ENCODE results near the gene ABCD1. TPM values are rescaled to one million over a fixed set of nuclear protein-coding genes. Genes with fewer than 3 reads are reported as not detected.
A peak's percentile ranks its signal among the peaks of the same experiment; 100 is the strongest.
"Not testable (repeated sequence)": the region's sequence is repeated elsewhere in the genome, so short reads cannot be mapped to it uniquely, and the experiment has no call there.

Gene ABCD1
- total and polyA plus RNA-seq, 9 of the 15 experiments (the other 6 are each of a cell fraction or from before 2014, with no cell fraction given), result 0.07 to 6.9 (median 2.2) TPM

DNA sequence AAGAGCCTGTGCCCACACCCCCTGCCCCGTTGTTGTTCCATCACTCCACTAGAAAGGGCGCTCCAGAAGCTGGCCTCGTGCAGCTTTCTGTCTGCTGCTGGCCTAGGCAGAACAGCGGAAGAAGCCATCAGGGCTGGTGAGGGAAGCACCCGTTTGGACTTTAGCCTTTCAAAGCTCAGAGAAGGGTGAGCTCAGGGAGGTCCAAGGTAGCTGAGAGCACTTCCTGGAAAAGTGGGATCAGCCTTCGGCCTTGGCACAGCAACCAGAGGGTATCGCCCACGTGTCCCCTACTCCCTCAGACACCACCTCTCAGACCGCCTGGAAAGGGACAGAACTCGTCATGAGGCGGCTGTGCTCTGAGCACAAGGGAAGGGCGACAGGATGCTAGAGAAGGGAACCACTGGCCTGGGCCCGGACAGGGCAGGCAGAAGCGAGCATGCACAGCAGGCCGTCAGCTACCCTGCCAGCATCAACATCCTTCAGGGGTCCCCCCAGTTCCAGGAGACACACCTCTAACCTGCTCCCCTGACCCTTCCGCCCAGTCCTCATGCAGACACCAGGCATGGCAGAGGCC, 25.4 kb upstream of the ABCD1 start:
- in situ Hi-C loops (cut with MboI); H3K9me3 ChIP-seq (replicated peaks; ENCODE audit: control insufficient read depth, insufficient read depth, low read depth, low read length); H3K27ac ChIP-seq (ENCODE audit: extremely low read depth, low read depth, low read length); H3K4me2 ChIP-seq (ENCODE audit: insufficient read depth, low read length); DNase-seq (ENCODE audit: extremely low read depth in 1 of 4, low spot score in 3 of 4); CTCF ChIA-PET (ENCODE audit: low intra/inter-chr PET ratio); H3K27me3 ChIP-seq (ENCODE audit: control insufficient read depth in 2 of 2, insufficient read depth in 2 of 2, low read length in 2 of 2); H3K4me3 ChIP-seq; BruUV-seq (replicated peaks); FAIRE-seq; H3K79me2 ChIP-seq (ENCODE audit: control insufficient read depth, insufficient read depth, low read length); intact Hi-C loops (cut with micrococcal nuclease); H2AFZ ChIP-seq (ENCODE audit: low read depth, low read length); H4K20me1 ChIP-seq (replicated peaks; ENCODE audit: control insufficient read depth, insufficient read depth, low read length); H3K9me1 ChIP-seq (ENCODE audit: control insufficient read depth, insufficient read depth, low read length); ATAC-seq: not testable (repeated sequence)
- H3K36me3 ChIP-seq (ENCODE audit: control insufficient read depth, insufficient read depth, low read length), result peaks cover 63% of the 10 kb centered on the region; the same call in 1 of the 3 replicates
- TF ChIP-seq, protein P1, sequence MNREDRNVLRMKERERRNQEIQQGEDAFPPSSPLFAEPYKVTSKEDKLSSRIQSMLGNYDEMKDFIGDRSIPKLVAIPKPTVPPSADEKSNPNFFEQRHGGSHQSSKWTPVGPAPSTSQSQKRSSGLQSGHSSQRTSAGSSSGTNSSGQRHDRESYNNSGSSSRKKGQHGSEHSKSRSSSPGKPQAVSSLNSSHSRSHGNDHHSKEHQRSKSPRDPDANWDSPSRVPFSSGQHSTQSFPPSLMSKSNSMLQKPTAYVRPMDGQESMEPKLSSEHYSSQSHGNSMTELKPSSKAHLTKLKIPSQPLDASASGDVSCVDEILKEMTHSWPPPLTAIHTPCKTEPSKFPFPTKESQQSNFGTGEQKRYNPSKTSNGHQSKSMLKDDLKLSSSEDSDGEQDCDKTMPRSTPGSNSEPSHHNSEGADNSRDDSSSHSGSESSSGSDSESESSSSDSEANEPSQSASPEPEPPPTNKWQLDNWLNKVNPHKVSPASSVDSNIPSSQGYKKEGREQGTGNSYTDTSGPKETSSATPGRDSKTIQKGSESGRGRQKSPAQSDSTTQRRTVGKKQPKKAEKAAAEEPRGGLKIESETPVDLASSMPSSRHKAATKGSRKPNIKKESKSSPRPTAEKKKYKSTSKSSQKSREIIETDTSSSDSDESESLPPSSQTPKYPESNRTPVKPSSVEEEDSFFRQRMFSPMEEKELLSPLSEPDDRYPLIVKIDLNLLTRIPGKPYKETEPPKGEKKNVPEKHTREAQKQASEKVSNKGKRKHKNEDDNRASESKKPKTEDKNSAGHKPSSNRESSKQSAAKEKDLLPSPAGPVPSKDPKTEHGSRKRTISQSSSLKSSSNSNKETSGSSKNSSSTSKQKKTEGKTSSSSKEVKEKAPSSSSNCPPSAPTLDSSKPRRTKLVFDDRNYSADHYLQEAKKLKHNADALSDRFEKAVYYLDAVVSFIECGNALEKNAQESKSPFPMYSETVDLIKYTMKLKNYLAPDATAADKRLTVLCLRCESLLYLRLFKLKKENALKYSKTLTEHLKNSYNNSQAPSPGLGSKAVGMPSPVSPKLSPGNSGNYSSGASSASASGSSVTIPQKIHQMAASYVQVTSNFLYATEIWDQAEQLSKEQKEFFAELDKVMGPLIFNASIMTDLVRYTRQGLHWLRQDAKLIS (CRISPR knock-in tag; IDR thresholded peaks at IDR 0.05), result peak; percentile 31; the same call in 1 of the 2 replicates
- peak; percentile 56 for TF ChIP-seq POLR2G (IDR thresholded peaks at IDR 0.05; ENCODE audit: low read depth, low read length)
- H3K9ac ChIP-seq (ENCODE audit: insufficient read depth in 1 of 2, low read depth in 2 of 2, low read length in 2 of 2), result peak overlapping the region in 1 of 2 experiments; percentile 45; a peak in 2 of 4 replicates
- POLR2A ChIA-PET, result interaction anchor here (1.2 to 1.3 kb wide), 2 partner anchors 10 to 20 kb away, joined by 4 read pairs; no protein-coding TSS in a partner anchor
- 100% methylated on average over 1 of the region's 16 CpGs for WGBS (ENCODE audit: insufficient coverage, low coverage, missing lambda C conversion rate)
- H3K4me1 ChIP-seq (replicated peaks in 1 of 2; ENCODE audit: control insufficient read depth in 2 of 2, insufficient read depth in 2 of 2, low read length in 2 of 2), result peaks cover 0 to 15% of the 10 kb centered on the region in 2 experiments; a peak in 2 of 5 replicates
